Measurements from ENCODE around the gene MYF5.

MYF5 gene

DNA sequence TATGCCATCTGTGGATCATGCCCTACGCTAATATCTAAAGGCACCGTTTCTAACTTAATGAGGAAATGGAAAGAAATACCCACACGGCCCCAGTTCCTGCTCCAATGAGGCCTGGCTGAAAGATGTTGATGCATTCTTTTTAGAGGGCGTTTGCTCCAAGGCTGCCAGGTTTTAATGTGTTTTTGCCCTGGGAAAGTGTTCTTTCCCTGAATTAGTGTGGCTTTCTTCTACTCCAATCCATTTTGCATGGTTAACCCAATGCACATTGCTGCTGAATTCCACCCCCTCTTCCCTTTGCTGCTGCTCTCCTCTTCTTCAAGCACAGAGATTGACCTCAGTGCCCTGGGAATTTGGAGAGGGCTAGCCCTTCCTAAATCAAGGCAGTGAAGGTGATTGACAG is 1.1 kb downstream of the MYF5 start (continued):
- TF ChIP-seq ZNF791 (tag by site-specific recombination; IDR thresholded peaks at IDR 0.05), result no peak
- TF ChIP-seq ZNF341 (tag by site-specific recombination; IDR thresholded peaks at IDR 0.05; ENCODE audit: low read depth), result no peak
- TF ChIP-seq ZNF37A (tag by site-specific recombination; IDR thresholded peaks at IDR 0.05), result no peak
- TF ChIP-seq ZNF670 (tag by site-specific recombination; IDR thresholded peaks at IDR 0.05; ENCODE audit: low read depth), result no peak

DNA sequence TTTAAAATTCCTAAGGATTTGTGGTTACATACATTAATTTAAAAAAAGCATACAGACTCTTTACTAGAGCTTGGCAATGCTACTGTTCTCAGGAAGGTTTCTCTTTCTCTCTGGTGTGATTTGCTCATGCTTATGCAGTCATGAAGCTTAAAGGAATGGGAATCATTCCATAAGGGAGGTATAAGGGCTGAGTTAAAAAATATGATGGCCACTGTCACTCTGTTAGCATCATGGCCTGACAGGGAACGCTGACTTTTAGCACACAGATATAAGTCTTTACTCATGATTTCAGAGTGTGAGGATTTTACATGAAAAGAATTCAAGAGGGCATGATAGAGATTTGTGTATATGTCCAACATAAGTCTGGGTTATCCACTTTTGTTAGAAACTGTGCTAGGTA is 3.8 kb downstream of the MYF5 start:
- H3K36me3 ChIP-seq (ENCODE audit: control insufficient read depth in 2 of 2, insufficient read depth in 1 of 2, low read length in 2 of 2), result no peaks in the 10 kb centered on the region
- H3K27ac ChIP-seq (ENCODE audit: extremely low read depth, low read depth, low read length), result no peak overlapping the region
- no peaks in the 10 kb centered on the region for H3K9me3 ChIP-seq (ENCODE audit: control insufficient read depth, insufficient read depth, low read depth, low read length)
- H3K4me1 ChIP-seq (ENCODE audit: control insufficient read depth, insufficient read depth, low read length), result no peaks in the 10 kb centered on the region
- no peak overlapping the region for H3K4me3 ChIP-seq (ENCODE audit: low read depth, low read length)
- TF ChIP-seq, protein P1, sequence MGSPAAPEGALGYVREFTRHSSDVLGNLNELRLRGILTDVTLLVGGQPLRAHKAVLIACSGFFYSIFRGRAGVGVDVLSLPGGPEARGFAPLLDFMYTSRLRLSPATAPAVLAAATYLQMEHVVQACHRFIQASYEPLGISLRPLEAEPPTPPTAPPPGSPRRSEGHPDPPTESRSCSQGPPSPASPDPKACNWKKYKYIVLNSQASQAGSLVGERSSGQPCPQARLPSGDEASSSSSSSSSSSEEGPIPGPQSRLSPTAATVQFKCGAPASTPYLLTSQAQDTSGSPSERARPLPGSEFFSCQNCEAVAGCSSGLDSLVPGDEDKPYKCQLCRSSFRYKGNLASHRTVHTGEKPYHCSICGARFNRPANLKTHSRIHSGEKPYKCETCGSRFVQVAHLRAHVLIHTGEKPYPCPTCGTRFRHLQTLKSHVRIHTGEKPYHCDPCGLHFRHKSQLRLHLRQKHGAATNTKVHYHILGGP (tag by site-specific recombination; IDR thresholded peaks at IDR 0.05), result no peak
- TF ChIP-seq ZNF548 (tag by site-specific recombination; IDR thresholded peaks at IDR 0.05), result no peak
- TF ChIP-seq, protein P2, sequence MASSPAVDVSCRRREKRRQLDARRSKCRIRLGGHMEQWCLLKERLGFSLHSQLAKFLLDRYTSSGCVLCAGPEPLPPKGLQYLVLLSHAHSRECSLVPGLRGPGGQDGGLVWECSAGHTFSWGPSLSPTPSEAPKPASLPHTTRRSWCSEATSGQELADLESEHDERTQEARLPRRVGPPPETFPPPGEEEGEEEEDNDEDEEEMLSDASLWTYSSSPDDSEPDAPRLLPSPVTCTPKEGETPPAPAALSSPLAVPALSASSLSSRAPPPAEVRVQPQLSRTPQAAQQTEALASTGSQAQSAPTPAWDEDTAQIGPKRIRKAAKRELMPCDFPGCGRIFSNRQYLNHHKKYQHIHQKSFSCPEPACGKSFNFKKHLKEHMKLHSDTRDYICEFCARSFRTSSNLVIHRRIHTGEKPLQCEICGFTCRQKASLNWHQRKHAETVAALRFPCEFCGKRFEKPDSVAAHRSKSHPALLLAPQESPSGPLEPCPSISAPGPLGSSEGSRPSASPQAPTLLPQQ (tag by site-specific recombination; IDR thresholded peaks at IDR 0.05), result no peak
- TF ChIP-seq GLIS2 (tag by site-specific recombination; IDR thresholded peaks at IDR 0.05), result no peak
- no peak for TF ChIP-seq ZNF19 (tag by site-specific recombination; IDR thresholded peaks at IDR 0.05; ENCODE audit: low read depth)
- TF ChIP-seq ZNF768 (tag by site-specific recombination; IDR thresholded peaks at IDR 0.05), result no peak
- TF ChIP-seq ZNF544 (tag by site-specific recombination; IDR thresholded peaks at IDR 0.05), result no peak
- no peak for TF ChIP-seq ZNF792 (tag by site-specific recombination; IDR thresholded peaks at IDR 0.05)
- TF ChIP-seq ZNF266 (tag by site-specific recombination; IDR thresholded peaks at IDR 0.05; ENCODE audit: low read depth), result no peak
- TF ChIP-seq KLF1 (tag by site-specific recombination; IDR thresholded peaks at IDR 0.05), result no peak
- TF ChIP-seq, protein P3, sequence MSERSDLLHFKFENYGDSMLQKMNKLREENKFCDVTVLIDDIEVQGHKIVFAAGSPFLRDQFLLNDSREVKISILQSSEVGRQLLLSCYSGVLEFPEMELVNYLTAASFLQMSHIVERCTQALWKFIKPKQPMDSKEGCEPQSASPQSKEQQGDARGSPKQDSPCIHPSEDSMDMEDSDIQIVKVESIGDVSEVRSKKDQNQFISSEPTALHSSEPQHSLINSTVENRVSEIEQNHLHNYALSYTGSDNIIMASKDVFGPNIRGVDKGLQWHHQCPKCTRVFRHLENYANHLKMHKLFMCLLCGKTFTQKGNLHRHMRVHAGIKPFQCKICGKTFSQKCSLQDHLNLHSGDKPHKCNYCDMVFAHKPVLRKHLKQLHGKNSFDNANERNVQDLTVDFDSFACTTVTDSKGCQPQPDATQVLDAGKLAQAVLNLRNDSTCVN (tag by site-specific recombination; optimal IDR thresholded peaks at IDR 0.05), result no peak
- TF ChIP-seq HOXD13 (CRISPR knock-in tag; IDR thresholded peaks at IDR 0.05; ENCODE audit: borderline replicate concordance), result no peak
- TF ChIP-seq ZNF830 (tag by site-specific recombination; IDR thresholded peaks at IDR 0.05; ENCODE audit: low read depth), result no peak
- no peak for TF ChIP-seq MEIS1 (CRISPR knock-in tag; IDR thresholded peaks at IDR 0.05; ENCODE audit: borderline replicate concordance)
- TF ChIP-seq, protein P4, sequence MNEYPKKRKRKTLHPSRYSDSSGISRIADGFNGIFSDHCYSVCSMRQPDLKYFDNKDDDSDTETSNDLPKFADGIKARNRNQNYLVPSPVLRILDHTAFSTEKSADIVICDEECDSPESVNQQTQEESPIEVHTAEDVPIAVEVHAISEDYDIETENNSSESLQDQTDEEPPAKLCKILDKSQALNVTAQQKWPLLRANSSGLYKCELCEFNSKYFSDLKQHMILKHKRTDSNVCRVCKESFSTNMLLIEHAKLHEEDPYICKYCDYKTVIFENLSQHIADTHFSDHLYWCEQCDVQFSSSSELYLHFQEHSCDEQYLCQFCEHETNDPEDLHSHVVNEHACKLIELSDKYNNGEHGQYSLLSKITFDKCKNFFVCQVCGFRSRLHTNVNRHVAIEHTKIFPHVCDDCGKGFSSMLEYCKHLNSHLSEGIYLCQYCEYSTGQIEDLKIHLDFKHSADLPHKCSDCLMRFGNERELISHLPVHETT (tag by site-specific recombination; IDR thresholded peaks at IDR 0.05), result no peak
- TF ChIP-seq, protein P5, sequence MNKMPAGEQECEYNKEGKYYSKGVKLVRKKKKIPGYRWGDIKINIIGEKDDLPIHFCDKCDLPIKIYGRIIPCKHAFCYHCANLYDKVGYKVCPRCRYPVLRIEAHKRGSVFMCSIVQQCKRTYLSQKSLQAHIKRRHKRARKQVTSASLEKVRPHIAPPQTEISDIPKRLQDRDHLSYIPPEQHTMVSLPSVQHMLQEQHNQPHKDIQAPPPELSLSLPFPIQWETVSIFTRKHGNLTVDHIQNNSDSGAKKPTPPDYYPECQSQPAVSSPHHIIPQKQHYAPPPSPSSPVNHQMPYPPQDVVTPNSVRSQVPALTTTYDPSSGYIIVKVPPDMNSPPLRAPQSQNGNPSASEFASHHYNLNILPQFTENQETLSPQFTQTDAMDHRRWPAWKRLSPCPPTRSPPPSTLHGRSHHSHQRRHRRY (tag by site-specific recombination; IDR thresholded peaks at IDR 0.05), result no peak
- TF ChIP-seq, protein P6, sequence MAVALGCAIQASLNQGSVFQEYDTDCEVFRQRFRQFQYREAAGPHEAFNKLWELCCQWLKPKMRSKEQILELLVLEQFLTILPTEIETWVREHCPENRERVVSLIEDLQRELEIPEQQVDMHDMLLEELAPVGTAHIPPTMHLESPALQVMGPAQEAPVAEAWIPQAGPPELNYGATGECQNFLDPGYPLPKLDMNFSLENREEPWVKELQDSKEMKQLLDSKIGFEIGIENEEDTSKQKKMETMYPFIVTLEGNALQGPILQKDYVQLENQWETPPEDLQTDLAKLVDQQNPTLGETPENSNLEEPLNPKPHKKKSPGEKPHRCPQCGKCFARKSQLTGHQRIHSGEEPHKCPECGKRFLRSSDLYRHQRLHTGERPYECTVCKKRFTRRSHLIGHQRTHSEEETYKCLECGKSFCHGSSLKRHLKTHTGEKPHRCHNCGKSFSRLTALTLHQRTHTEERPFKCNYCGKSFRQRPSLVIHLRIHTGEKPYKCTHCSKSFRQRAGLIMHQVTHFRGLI (tag by site-specific recombination; IDR thresholded peaks at IDR 0.05), result no peak
- TF ChIP-seq, protein P7, sequence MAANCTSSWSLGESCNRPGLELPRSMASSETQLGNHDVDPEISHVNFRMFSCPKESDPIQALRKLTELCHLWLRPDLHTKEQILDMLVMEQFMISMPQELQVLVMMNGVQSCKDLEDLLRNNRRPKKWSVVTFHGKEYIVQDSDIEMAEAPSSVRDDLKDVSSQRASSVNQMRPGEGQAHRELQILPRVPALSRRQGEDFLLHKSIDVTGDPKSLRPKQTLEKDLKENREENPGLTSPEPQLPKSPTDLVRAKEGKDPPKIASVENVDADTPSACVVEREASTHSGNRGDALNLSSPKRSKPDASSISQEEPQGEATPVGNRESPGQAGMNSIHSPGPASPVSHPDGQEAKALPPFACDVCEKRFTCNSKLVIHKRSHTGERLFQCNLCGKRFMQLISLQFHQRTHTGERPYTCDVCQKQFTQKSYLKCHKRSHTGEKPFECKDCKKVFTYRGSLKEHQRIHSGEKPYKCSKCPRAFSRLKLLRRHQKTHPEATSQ (tag by site-specific recombination; IDR thresholded peaks at IDR 0.05), result no peak
- TF ChIP-seq, protein P8, sequence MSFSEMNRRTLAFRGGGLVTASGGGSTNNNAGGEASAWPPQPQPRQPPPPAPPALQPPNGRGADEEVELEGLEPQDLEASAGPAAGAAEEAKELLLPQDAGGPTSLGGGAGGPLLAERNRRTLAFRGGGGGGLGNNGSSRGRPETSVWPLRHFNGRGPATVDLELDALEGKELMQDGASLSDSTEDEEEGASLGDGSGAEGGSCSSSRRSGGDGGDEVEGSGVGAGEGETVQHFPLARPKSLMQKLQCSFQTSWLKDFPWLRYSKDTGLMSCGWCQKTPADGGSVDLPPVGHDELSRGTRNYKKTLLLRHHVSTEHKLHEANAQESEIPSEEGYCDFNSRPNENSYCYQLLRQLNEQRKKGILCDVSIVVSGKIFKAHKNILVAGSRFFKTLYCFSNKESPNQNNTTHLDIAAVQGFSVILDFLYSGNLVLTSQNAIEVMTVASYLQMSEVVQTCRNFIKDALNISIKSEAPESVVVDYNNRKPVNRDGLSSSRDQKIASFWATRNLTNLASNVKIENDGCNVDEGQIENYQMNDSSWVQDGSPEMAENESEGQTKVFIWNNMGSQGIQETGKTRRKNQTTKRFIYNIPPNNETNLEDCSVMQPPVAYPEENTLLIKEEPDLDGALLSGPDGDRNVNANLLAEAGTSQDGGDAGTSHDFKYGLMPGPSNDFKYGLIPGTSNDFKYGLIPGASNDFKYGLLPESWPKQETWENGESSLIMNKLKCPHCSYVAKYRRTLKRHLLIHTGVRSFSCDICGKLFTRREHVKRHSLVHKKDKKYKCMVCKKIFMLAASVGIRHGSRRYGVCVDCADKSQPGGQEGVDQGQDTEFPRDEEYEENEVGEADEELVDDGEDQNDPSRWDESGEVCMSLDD (tag by site-specific recombination; IDR thresholded peaks at IDR 0.05), result no peak
- POLR2A ChIA-PET, result no interaction called here
- CTCF ChIA-PET, result interaction anchor here (0.7 kb wide), 1 partner anchor 10 kb away, joined by 3 read pairs; no protein-coding TSS in a partner anchor
